Endodermal cell (in vitro differentiated cells): Measurements from ENCODE around the gene CDH4. TPM values are rescaled to one million over a fixed set of nuclear protein-coding genes. Genes with fewer than 3 reads are reported as not detected.

Experiments
- DNase-seq: peaks from one replicate; pipeline ENCODE4 v3.0.0-alpha.2; 2017
- H3K27ac ChIP-seq: 2 replicates; pipeline ENCODE4 v1.5.1; 2013; ENCODE audit warnings: mild to moderate bottlenecking, low read depth, low read length, moderate library complexity
- H3K27me3 ChIP-seq: 2 replicates; pipeline ENCODE4 v1.6.1; 2013; ENCODE audit warnings: mild to moderate bottlenecking, low read length, moderate library complexity; ENCODE audit not compliant: insufficient read depth, control insufficient read depth, poor library complexity, severe bottlenecking
- H3K36me3 ChIP-seq: 2 replicates; pipeline ENCODE4 v1.7.0; 2013; ENCODE audit warnings: mild to moderate bottlenecking, low read length, moderate library complexity; ENCODE audit not compliant: control insufficient read depth, insufficient read depth
- H3K4me1 ChIP-seq: one replicate; pipeline ENCODE4 v1.7.0; 2013; ENCODE audit warnings: low read length; ENCODE audit not compliant: control insufficient read depth, insufficient read depth
- H3K4me3 ChIP-seq: 2 replicates; pipeline ENCODE4 v1.5.1; 2013; ENCODE audit warnings: mild to moderate bottlenecking, low read length, moderate library complexity
- H3K9ac ChIP-seq: 2 replicates; pipeline ENCODE4 v1.6.1; 2013; ENCODE audit warnings: mild to moderate bottlenecking, low read length, moderate library complexity; ENCODE audit not compliant: poor library complexity, severe bottlenecking; ENCODE audit errors: extremely low read depth
- H3K9me3 ChIP-seq: 2 replicates; pipeline ENCODE4 v1.6.1; 2013; ENCODE audit warnings: mild to moderate bottlenecking, low read length, moderate library complexity; ENCODE audit not compliant: control insufficient read depth
- H3K27ac Mint-ChIP-seq: 2 replicates; pipeline ENCODE4 v1.8.0; 2020; ENCODE audit warnings: mixed read lengths
- H3K27me3 Mint-ChIP-seq: 2 replicates; pipeline ENCODE4 v1.8.0; 2021; ENCODE audit warnings: mild to moderate bottlenecking, mixed read lengths; ENCODE audit not compliant: insufficient read depth
- H3K36me3 Mint-ChIP-seq: 2 replicates; pipeline ENCODE4 v1.8.0; 2020; ENCODE audit warnings: low read depth, mixed read lengths
- H3K4me1 Mint-ChIP-seq: 2 replicates; pipeline ENCODE4 v1.8.0; 2020; ENCODE audit warnings: mixed read lengths
- H3K4me3 Mint-ChIP-seq: 2 replicates; pipeline ENCODE4 v1.8.0; 2020; ENCODE audit warnings: mild to moderate bottlenecking, moderate library complexity, mixed read lengths
- H3K9me3 Mint-ChIP-seq: 2 replicates; pipeline ENCODE4 v1.8.0; 2020; ENCODE audit warnings: mild to moderate bottlenecking, mixed read lengths
- CTCF ChIP-seq: fragments of 200-600 bp; sonication (generic); conservative IDR thresholded peaks from 2 replicates; pipeline ENCODE4 v1.5.0; 2021; ENCODE audit warnings: antibody characterized with exemption, mild to moderate bottlenecking
- WGBS, 2 experiments: methylation state at CpG; one replicate each; pipeline versions ENCODE4 v1.1.5 to v1.1.7; 2013; ENCODE audit warnings: missing lambda C conversion rate in 2 of 2, mixed read lengths in 1 of 2; ENCODE audit not compliant: insufficient coverage in 1 of 2, insufficient read length in 1 of 2; 5-methylcytosine and 5-hydroxymethylcytosine counted together
- total RNA-seq, 2 donors: library from RNA; stranded (reverse); fragmentation: NEBNext Ultra II Directional in 1 of 2; extraction: Animal tissue kit (Norgen Biotek cat#: 25700) in 1 of 2; gene quantifications; 2 replicates in 1 of 2; 3 replicates in 1 of 2; pipeline ENCODE4 v1.2.1, GENCODE V29; 2021

CDH4 gene
- total RNA-seq, 2 donors from 2014 or later: 1.8 to 5.8 TPM

GRCh38 chr20:61727761-61728160, 475.7 kb downstream of the CDH4 start:
- Mint-ChIP-seq H3K27me3 (peaks cover 9% of the 10 kb centered on the region), H3K36me3 (no peaks in the 10 kb centered on the region), H3K4me1 (no peaks in the 10 kb centered on the region), H3K27ac (no peak overlapping the region), H3K4me3 (no peak overlapping the region), H3K9me3 (no peaks in the 10 kb centered on the region)
- DNase-seq: no peak
- Histone ChIP-seq H3K4me1 (no peaks in the 10 kb centered on the region), H3K9me3 (no peaks in the 10 kb centered on the region), H3K9ac (no peak overlapping the region), H3K27ac (no peak overlapping the region), H3K36me3 (no peaks in the 10 kb centered on the region), H3K4me3 (no peak overlapping the region), H3K27me3 (no peaks in the 10 kb centered on the region)
- WGBS, 2 experiments: 92% methylated on average over 2 of the region's 2 CpGs; no CpG with 5 or more reads in 1 of the 2 experiments
- no peak for TF ChIP-seq CTCF

- H3K36me3 ChIP-seq: no peaks in the 10 kb centered on the region
- no peaks in the 10 kb centered on the region for H3K9me3 ChIP-seq
- no peak overlapping the region for H3K9ac ChIP-seq
- H3K27me3 ChIP-seq: no peaks in the 10 kb centered on the region
- H3K27ac Mint-ChIP-seq: no peak overlapping the region
- TF ChIP-seq CTCF: no peak
- H3K4me1 ChIP-seq: no peaks in the 10 kb centered on the region
- no peak overlapping the region for H3K27ac ChIP-seq
- DNase-seq: no peak
- no peaks in the 10 kb centered on the region for H3K36me3 Mint-ChIP-seq
- H3K4me1 Mint-ChIP-seq: no peaks in the 10 kb centered on the region
- no peak overlapping the region for H3K4me3 Mint-ChIP-seq
- H3K27me3 Mint-ChIP-seq: peaks cover 7% of the 10 kb centered on the region
- H3K9me3 Mint-ChIP-seq: no peaks in the 10 kb centered on the region
- no peak overlapping the region for H3K4me3 ChIP-seq
- WGBS, 2 experiments: 89 to 91% methylated on average over 6 of the region's 6 CpGs
These were observed 476.3 kb downstream of the CDH4 start for GRCh38 chr20:61728326-61728725.

- Histone ChIP-seq H3K27ac (no peak overlapping the region), H3K36me3 (no peaks in the 10 kb centered on the region), H3K4me1 (no peaks in the 10 kb centered on the region), H3K9me3 (no peaks in the 10 kb centered on the region), H3K4me3 (no peak overlapping the region), H3K27me3 (no peaks in the 10 kb centered on the region), H3K9ac (no peak overlapping the region)
- Mint-ChIP-seq H3K9me3 (no peaks in the 10 kb centered on the region), H3K4me1 (no peaks in the 10 kb centered on the region), H3K4me3 (no peak overlapping the region), H3K36me3 (no peaks in the 10 kb centered on the region), H3K27me3 (peaks cover 9% of the 10 kb centered on the region), H3K27ac (no peak overlapping the region)
- no peak for TF ChIP-seq CTCF
- no peak for DNase-seq
- 86 to 88% methylated on average over 24 to 28 of the region's 28 CpGs for WGBS, 2 experiments
These were observed 477.0 kb downstream of the CDH4 start for GRCh38 chr20:61728786-61729770.
